ENCODE measurements around the gene MYH11.
A peak's percentile ranks its signal among the peaks of the same experiment; 100 is the strongest.
"Not testable (repeated sequence)": the region's sequence is repeated elsewhere in the genome, so short reads cannot be mapped to it uniquely, and the experiment has no call there.

The MYH11 gene

GRCh38 chr16:15874745-15875314, 18.0 kb upstream of the MYH11 start:
- DNase-seq = peak; percentile 64

GRCh38 chr16:15873737-15874136, 16.9 kb upstream of the MYH11 start:
- no peak for DNase-seq

- DNase-seq = no peak
Observed at GRCh38 chr16:15873301-15873700, 16.5 kb upstream of the MYH11 start.

- no peak for DNase-seq
Observed at GRCh38 chr16:15870011-15870410, 13.2 kb upstream of the MYH11 start.

- no peak for DNase-seq
Observed at GRCh38 chr16:15866451-15866850, 9.6 kb upstream of the MYH11 start.

GRCh38 chr16:15865742-15866141, 8.9 kb upstream of the MYH11 start:
- no peak for DNase-seq

- DNase-seq = no peak
Observed at GRCh38 chr16:15864939-15865338, 8.1 kb upstream of the MYH11 start.

GRCh38 chr16:15861996-15862395, 5.2 kb upstream of the MYH11 start:
- no peak for DNase-seq

- DNase-seq = no peak
Observed at GRCh38 chr16:15858921-15859668, 2.3 kb upstream of the MYH11 start.

- peak; percentile 4 for DNase-seq
Observed at GRCh38 chr16:15857724-15858560, 1.1 kb upstream of the MYH11 start.

GRCh38 chr16:15856182-15856581, 646 bp downstream of the MYH11 start:
- DNase-seq = no peak

- no peak for DNase-seq
Observed at GRCh38 chr16:15855704-15856003, 1.2 kb downstream of the MYH11 start.

GRCh38 chr16:15854906-15855703, 1.7 kb downstream of the MYH11 start:
- no peak for DNase-seq

GRCh38 chr16:15854061-15854460, 2.8 kb downstream of the MYH11 start:
- no peak for DNase-seq

- DNase-seq = no peak
Observed at GRCh38 chr16:15853021-15853420, 3.8 kb downstream of the MYH11 start.

GRCh38 chr16:15850555-15850954, 6.3 kb downstream of the MYH11 start:
- DNase-seq = not testable (repeated sequence)

GRCh38 chr16:15849209-15849981, 7.4 kb downstream of the MYH11 start:
- DNase-seq = no peak

- DNase-seq = no peak
Observed at GRCh38 chr16:15847611-15848175, 9.1 kb downstream of the MYH11 start.

- no peak for DNase-seq
Observed at GRCh38 chr16:15846510-15846909, 10.3 kb downstream of the MYH11 start.

- no peak for DNase-seq
Observed at GRCh38 chr16:15843635-15844279, 13.1 kb downstream of the MYH11 start.

GRCh38 chr16:15839204-15839603, 17.6 kb downstream of the MYH11 start:
- DNase-seq = not testable (repeated sequence)

GRCh38 chr16:15837761-15838160, 19.1 kb downstream of the MYH11 start:
- no peak for DNase-seq

All from amniotic stem cell (primary cell).